Measurements from ENCODE around the gene RGL3. TPM values are rescaled to one million over a fixed set of nuclear protein-coding genes. Genes with fewer than 3 reads are reported as not detected.

Gene RGL3
- total and polyA plus RNA-seq, 2 of the 4 experiments (the other 2 are of a cell fraction): 0.18 to 0.62 TPM

GRCh38 chr19:11373885-11374432 lies 45.2 kb downstream of the RGL3 start:
- ChIA-PET CTCF (interaction anchor here (0.6 to 1.5 kb wide), 2 partner anchors 61 to 429 kb away, joined by 3 read pairs; partner anchors contain the start of gene PRKCSH), POLR2A (ENCODE audit: unreplicated experiment) (no interaction called here)
- BruUV-seq (replicated peaks): no TSS peak
- Histone ChIP-seq H3K79me1 (ENCODE audit: low read depth in 1 of 2, low read length in 2 of 2) (peaks cover 0 to 23% of the 10 kb centered on the region in 2 experiments; a peak in 2 of 4 replicates), H3K4me3 (ENCODE audit: insufficient read depth, low read depth, low read length) (peak overlapping the region; percentile 58), H3K36me3 (ENCODE audit: control insufficient read depth, insufficient read depth, low read length) (no peaks in the 10 kb centered on the region), H3K4ac (ENCODE audit: low read depth, low read length) (no peak overlapping the region), H4K20me1 (ENCODE audit: insufficient read depth, low read length) (peaks cover 11% of the 10 kb centered on the region; the same call in 1 of the 2 replicates), H3K14ac (replicated peaks; ENCODE audit: low read depth, low read length) (no peak overlapping the region), H3K9me1 (ENCODE audit: insufficient read depth, low read length) (peaks cover 25% of the 10 kb centered on the region), H2AFZ (replicated peaks; ENCODE audit: low read length, poor library complexity) (peak overlapping the region; percentile 98), H2BK120ac (ENCODE audit: low read depth, low read length) (no peak overlapping the region), H2AK9ac (replicated peaks; ENCODE audit: low read depth, low read length, poor library complexity) (peak overlapping the region; percentile 86), H4K91ac (ENCODE audit: insufficient read depth, low read depth, low read length) (no peak overlapping the region), H3K27me3 (ENCODE audit: control insufficient read depth, insufficient read depth, low read length) (no peaks in the 10 kb centered on the region), H3K9me3 (ENCODE audit: control insufficient read depth, insufficient read depth, low read length) (no peaks in the 10 kb centered on the region), H2AK5ac (ENCODE audit: low read depth, low read length) (peak overlapping the region; percentile 29), H3K4me1 (ENCODE audit: control insufficient read depth, insufficient read depth, low read length) (peaks cover 22% of the 10 kb centered on the region), H3K4me2 (ENCODE audit: low read depth, low read length) (peak overlapping the region; percentile 83), H2BK5ac (ENCODE audit: low read depth, low read length, poor library complexity, severe bottlenecking) (no peak overlapping the region), H3K23ac (ENCODE audit: low read depth, low read length) (no peak overlapping the region), H3K18ac (ENCODE audit: low read depth, low read length) (no peak overlapping the region), H2BK15ac (ENCODE audit: low read depth, low read length) (no peak overlapping the region), H2BK20ac (ENCODE audit: low read depth, low read length) (no peak overlapping the region), H3K9ac (ENCODE audit: low read depth, low read length) (no peak overlapping the region; the same call in 1 of the 2 replicates), H3K27ac (ENCODE audit: insufficient read depth, low read length) (no peak overlapping the region), H3K56ac (ENCODE audit: extremely low read depth, insufficient read depth, low read length) (no peak overlapping the region), H4K5ac (ENCODE audit: low read depth, low read length) (no peak overlapping the region), H4K8ac (ENCODE audit: low read depth in 2 of 2, low read length in 2 of 2) (peak overlapping the region in 1 of 2 experiments; percentile 82; a peak in 3 of 4 replicates)
- TF ChIP-seq MXI1 (IDR thresholded peaks at IDR 0.05; ENCODE audit: borderline replicate concordance, low read depth, low read length) (no peak), FOS (IDR thresholded peaks at IDR 0.05; ENCODE audit: low read depth, low read length) (no peak), NFE2L2 (IDR thresholded peaks at IDR 0.05; ENCODE audit: low read depth, low read length) (no peak), MAZ (IDR thresholded peaks at IDR 0.05; ENCODE audit: borderline replicate concordance, low read depth, low read length) (no peak), CHD1 (IDR thresholded peaks at IDR 0.05; ENCODE audit: low read depth, low read length) (no peak), BHLHE40 (IDR thresholded peaks at IDR 0.05; ENCODE audit: low read depth, low read length) (no peak), MAFK (IDR thresholded peaks at IDR 0.05; ENCODE audit: low read depth, low read length) (no peak), RCOR1 (IDR thresholded peaks at IDR 0.05; ENCODE audit: insufficient replicate concordance, low read length) (no peak), CEBPB (IDR thresholded peaks at IDR 0.05; ENCODE audit: low read depth, low read length) (no peak), RFX5 (IDR thresholded peaks at IDR 0.05; ENCODE audit: low read depth, low read length) (no peak), RAD21 (IDR thresholded peaks at IDR 0.05; ENCODE audit: low read length) (no peak), SMC3 (IDR thresholded peaks at IDR 0.05; ENCODE audit: low read depth, low read length) (no peak), POLR2A (IDR thresholded peaks at IDR 0.05; ENCODE audit: low read depth, low read length) (no peak)
- TF ChIP-seq, protein P1, sequence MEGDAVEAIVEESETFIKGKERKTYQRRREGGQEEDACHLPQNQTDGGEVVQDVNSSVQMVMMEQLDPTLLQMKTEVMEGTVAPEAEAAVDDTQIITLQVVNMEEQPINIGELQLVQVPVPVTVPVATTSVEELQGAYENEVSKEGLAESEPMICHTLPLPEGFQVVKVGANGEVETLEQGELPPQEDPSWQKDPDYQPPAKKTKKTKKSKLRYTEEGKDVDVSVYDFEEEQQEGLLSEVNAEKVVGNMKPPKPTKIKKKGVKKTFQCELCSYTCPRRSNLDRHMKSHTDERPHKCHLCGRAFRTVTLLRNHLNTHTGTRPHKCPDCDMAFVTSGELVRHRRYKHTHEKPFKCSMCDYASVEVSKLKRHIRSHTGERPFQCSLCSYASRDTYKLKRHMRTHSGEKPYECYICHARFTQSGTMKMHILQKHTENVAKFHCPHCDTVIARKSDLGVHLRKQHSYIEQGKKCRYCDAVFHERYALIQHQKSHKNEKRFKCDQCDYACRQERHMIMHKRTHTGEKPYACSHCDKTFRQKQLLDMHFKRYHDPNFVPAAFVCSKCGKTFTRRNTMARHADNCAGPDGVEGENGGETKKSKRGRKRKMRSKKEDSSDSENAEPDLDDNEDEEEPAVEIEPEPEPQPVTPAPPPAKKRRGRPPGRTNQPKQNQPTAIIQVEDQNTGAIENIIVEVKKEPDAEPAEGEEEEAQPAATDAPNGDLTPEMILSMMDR (conservative IDR thresholded peaks at IDR 0.05; ENCODE audit: low read depth, low read length): no peak
- TF ChIP-seq, protein P2, sequence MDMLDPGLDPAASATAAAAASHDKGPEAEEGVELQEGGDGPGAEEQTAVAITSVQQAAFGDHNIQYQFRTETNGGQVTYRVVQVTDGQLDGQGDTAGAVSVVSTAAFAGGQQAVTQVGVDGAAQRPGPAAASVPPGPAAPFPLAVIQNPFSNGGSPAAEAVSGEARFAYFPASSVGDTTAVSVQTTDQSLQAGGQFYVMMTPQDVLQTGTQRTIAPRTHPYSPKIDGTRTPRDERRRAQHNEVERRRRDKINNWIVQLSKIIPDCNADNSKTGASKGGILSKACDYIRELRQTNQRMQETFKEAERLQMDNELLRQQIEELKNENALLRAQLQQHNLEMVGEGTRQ (IDR thresholded peaks at IDR 0.05; ENCODE audit: low read depth, low read length): no peak
- TF ChIP-seq, protein P3, sequence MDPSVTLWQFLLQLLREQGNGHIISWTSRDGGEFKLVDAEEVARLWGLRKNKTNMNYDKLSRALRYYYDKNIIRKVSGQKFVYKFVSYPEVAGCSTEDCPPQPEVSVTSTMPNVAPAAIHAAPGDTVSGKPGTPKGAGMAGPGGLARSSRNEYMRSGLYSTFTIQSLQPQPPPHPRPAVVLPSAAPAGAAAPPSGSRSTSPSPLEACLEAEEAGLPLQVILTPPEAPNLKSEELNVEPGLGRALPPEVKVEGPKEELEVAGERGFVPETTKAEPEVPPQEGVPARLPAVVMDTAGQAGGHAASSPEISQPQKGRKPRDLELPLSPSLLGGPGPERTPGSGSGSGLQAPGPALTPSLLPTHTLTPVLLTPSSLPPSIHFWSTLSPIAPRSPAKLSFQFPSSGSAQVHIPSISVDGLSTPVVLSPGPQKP (IDR thresholded peaks at IDR 0.05; ENCODE audit: borderline replicate concordance, low read depth, low read length): no peak
- 40% methylated on average over 1 of the region's 11 CpGs; no CpG with 5 or more reads in 1 of the 2 experiments for WGBS, 2 experiments (ENCODE audit: extremely low coverage in 2 of 2, insufficient read length in 1 of 2)
- ATAC-seq (ENCODE audit: low read depth): no peak
- intact Hi-C loops (cut with micrococcal nuclease) (loop anchor here (2.0 kb wide), 2 partner anchors 61 to 81 kb away; partner anchors contain the start of genes ODAD3 and PRKCSH), in situ Hi-C loops (cut with MboI; ENCODE audit: low sequenced_read_pairs) (no loop called here), dilution Hi-C loops (cut with HindIII; ENCODE audit: low sequenced_read_pairs, unreplicated experiment) (no loop called here)
- DNase-seq: no peak

Data from IMR-90 (cell line).